Astrocyte (in vitro differentiated cells and primary cell): ENCODE measurements around the gene UBTD1.

Experiments used
- EZH2 ChIP-seq: IDR thresholded peaks from 2 replicates; pipeline ENCODE4 v1.6.1; 2012; ENCODE audit warnings: mild to moderate bottlenecking, low read length, inconsistent platforms; ENCODE audit not compliant: insufficient read depth
- TF ChIP-seq, protein P1 (sequence below): IDR thresholded peaks from 2 replicates; pipeline ENCODE4 v1.5.1; 2011; ENCODE audit warnings: low read depth, mild to moderate bottlenecking, inconsistent platforms, low read length, moderate library complexity; ENCODE audit not compliant: insufficient read depth

DNA sequence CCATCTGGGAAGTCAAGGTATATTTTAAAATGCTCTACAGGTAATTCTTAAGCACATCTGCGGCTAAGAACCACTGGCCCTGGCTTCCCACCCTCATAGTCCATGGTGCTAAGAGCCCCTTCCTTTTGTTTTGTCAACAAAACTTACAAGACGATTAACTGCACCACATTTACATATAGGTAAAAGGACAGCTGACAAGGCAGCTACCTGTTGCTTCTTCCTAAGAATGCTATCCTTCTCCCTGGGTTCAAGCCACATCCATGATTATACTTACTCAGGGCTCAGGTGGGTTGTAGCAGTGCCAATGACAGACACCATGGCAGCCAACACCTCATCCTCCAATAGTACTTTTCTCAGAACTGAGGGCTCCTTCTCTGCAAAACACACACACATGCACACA, 36.4 kb upstream of the UBTD1 start:
- TF ChIP-seq, protein P1, sequence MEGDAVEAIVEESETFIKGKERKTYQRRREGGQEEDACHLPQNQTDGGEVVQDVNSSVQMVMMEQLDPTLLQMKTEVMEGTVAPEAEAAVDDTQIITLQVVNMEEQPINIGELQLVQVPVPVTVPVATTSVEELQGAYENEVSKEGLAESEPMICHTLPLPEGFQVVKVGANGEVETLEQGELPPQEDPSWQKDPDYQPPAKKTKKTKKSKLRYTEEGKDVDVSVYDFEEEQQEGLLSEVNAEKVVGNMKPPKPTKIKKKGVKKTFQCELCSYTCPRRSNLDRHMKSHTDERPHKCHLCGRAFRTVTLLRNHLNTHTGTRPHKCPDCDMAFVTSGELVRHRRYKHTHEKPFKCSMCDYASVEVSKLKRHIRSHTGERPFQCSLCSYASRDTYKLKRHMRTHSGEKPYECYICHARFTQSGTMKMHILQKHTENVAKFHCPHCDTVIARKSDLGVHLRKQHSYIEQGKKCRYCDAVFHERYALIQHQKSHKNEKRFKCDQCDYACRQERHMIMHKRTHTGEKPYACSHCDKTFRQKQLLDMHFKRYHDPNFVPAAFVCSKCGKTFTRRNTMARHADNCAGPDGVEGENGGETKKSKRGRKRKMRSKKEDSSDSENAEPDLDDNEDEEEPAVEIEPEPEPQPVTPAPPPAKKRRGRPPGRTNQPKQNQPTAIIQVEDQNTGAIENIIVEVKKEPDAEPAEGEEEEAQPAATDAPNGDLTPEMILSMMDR, result no peak
- no peak for TF ChIP-seq EZH2
